NCI-H2227 treated with DMSO at 0.1 percent for 48 hours (cell line): ENCODE results near the gene SLC35F3.

Experiments used
- DNase-seq: peaks from one replicate; lab custom pipeline; 2025; lab: John Stamatoyannopoulos, UW

The SLC35F3 gene

GRCh38 chr1:234369033-234369430 is 464.6 kb downstream of the SLC35F3 start:
- no peak for DNase-seq

DNA sequence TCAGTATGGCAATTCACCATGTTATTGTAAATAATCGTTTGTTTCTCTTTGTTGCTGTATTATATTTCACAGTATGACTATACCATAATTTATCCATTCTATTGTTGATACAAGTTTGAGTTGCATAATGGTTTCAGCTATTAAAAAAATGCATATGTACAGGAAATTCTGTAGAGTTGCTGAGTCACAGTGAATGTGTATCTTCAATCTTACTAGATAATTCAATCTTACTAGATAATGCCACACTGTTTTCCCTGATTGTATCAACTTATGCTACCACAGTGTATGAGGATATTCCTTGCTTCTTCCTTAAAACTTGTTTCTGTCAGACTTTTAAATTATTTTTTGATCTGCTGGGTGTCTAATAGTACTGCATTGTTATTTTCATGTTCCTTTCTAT is 465.3 kb downstream of the SLC35F3 start:
- no peak for DNase-seq

DNA sequence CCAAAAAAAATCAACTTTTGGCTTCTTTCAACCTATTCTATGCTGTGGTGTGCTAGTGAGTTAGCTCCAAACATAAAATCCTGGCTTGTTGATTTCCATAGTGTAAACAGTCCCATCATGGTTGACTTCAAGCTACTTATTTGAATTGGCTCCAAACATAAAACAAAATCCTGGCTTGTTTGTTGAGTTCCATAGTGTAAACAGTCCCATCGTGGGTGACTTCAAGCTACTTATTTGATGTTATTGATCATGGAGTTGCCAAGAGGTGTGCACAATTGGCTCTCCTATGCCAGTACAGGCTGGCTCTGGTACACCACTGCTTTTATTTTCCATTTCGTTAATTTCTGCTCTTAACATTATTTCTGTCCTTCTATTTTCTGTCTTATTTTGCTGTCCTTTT is 466.9 kb downstream of the SLC35F3 start:
- DNase-seq, result no peak

- peak; percentile 11 for DNase-seq
These were observed 467.7 kb downstream of the SLC35F3 start for GRCh38 chr1:234372011-234372757.

DNA sequence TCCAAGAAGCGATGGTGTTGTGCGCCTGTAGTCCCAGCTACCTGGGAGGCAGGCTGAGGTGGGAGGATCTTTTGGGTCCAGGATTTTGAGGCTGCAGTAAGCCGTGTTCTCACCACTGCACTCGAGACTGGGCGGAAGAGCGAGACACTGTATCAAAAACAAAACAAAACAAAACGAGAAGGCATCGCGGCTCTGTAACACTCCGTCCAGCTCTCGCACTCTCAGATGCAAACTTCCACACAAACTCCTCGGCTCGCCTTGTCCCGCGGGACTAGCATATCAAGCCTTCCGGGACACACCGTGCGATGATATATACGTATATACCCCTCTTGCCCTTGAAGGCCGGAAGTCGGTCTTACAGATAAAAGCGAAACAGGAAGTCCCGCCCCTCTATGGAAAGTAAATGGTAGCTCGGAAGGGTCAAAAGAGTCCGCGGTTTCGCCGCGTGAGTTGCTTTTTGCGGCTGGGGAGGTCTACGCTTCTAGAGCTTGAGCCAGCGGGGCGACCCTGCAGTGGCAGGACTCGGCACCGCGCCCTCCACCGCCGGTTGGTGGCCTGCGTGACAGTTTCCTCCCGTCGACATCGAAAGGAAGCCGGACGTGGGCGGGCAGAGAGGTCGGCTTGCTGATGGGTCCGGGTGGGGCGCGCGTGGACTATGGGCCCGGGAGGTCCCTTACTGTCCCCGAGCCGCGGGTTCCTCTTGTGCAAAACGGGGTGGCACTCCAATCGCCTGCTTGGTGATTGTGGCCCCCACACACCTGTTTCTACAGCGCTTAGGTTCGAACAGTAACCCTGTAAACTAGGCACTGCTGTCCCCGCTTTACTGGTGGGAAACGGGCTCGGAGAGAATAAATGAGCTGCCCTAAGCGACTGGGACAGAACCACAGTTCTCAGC is 468.8 kb downstream of the SLC35F3 start, which contains the start of gene COA6:
TSS of gene COA6 (plus strand) at position 393 of the 895 bp plus-strand sequence. CDS start at position 404, 11 bp downstream.
- DNase-seq, result peak; percentile 96

DNA sequence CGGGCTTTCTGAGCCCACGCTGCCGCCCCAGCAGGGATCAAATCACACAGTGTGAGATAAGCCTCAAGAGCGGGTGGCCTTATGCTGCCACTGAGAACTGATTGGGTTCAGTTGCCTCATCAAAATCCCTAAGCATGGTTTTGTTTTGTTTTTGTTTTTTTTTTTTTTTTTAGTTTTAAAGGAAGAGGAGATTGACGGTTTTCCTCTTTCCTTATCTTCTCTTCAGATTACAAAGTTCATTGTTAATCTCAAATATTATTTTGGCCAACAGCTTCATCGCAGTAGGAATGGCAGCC is 469.4 kb downstream of the SLC35F3 start:
- no peak for DNase-seq
